Right forelimb (tissue), 1 donor: Measurements from ENCODE around the gene ADGRL3.

ENCODE experiments used
- DNase-seq: peaks from one replicate; pipeline ENCODE4 v3.0.0-alpha.2; 2018

Gene ADGRL3

DNA sequence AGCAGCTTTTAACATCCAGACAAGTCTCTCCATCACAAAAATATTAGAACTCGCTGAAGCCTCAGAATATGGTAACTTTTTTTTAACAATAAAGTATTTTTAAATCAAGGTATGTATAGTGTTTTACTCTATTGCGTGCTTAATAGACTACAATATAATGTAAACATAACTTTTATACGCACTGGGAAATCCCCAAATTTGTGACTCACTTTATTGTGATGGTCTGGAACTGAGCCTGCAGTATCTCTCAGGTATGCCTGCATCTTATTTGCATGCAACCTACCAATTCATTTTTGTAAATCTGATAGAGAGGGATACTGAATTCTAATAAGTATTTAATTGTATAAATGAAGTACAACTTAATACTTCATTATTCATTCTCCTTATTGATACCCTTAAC lies 823.5 kb downstream of the ADGRL3 start:
- DNase-seq: no peak

DNA sequence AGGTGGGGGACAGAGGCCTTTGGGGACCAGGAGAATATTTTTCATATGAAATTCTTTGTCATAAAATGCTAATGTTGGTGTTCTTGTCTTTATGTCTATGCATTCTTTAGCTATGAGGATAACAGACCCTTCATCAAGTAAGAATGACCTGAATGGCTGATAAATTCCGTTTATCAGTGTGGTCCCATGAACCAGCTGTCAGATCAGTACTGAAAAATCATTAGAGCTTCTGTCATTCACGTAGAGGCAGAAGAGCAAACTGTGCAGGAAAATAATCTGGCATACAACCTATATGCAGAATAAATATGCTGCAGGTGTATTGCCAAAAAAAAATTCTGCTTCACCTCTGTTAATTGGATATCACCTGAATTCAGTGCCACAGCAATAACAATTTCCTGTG lies 828.6 kb downstream of the ADGRL3 start:
- no peak for DNase-seq

GRCh38 chr4:62030958-62031357 lies 830.8 kb downstream of the ADGRL3 start:
- no peak for DNase-seq

DNA sequence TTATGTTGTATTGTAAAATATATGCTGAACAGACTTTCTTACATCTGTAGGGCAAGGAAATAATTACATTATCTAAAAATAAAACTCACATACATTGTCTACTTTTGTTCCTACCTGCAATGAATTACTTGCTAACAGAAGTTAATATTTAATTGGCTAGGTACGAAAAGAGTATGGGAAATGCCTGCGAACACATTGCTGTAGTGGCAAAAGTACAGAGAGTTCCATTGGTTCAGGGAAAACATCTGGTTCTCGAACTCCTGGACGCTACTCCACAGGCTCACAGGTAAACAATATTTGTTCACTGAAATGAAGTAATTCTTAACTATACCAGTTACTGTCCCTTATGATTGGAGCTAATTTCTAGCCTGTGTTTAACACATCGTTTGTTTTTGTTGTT lies 837.4 kb downstream of the ADGRL3 start:
- DNase-seq: no peak

GRCh38 chr4:62051332-62051731 lies 851.2 kb downstream of the ADGRL3 start:
- DNase-seq: no peak

DNA sequence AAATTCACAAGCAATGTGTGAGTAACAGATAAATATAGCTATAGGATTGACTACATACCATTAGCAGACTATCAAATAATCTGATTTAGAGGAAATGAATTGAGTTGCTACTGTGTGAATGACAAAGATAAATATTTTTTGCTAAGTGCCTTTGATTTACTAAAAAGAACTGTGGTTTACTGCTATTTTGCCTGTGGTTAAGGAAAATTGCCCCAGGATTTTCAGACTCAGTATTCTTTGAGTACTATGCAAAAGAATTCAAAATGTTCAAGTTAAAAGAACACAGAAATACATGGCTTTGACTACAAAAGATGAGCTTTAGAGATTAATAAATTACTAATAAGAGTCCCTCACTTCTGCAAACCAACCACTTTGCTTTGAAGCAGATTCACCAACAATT lies 853.8 kb downstream of the ADGRL3 start:
- no peak for DNase-seq

DNA sequence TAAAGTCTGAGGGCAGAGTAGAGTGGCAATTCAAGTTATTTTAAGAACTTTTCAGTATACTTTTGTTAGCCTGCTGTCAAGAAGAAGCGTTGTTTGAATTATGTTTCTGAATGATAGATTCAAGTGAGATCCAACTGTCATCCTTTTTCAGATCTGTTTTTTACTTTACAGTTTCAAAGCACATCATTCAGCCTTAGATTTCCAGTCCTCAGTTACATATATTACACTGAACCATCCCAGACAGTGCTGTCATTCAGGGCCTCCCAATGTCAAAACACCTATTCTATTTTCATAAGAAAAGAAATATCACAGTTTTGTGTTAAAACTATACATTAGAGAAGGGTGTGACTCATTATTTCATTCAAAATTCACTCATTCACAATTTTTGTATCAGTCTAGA lies 856.9 kb downstream of the ADGRL3 start:
- no peak for DNase-seq

DNA sequence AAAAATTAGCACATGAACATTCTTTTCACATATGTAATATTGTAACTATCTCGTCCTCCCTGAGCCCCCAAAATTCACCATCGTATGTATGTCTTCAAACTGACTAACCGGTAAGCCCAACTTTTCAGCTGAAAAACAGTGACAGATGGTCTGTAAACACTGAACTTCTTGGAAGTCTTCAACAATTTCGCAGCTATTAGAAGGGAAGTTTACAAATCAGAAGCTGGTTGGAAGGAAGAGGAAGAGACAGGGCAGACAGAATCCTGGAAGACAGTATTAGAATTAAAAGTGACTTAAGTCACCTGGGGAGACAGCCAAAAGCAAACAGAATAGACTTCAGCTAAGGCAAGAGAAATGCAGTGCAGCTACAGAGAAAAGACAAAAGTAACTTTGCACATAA lies 858.4 kb downstream of the ADGRL3 start:
- DNase-seq: no peak

- no peak for DNase-seq
Measured at GRCh38 chr4:62070291-62070852, 870.2 kb downstream of the ADGRL3 start.

- no peak for DNase-seq
Measured at GRCh38 chr4:62075089-62075488, 875.0 kb downstream of the ADGRL3 start.

DNA sequence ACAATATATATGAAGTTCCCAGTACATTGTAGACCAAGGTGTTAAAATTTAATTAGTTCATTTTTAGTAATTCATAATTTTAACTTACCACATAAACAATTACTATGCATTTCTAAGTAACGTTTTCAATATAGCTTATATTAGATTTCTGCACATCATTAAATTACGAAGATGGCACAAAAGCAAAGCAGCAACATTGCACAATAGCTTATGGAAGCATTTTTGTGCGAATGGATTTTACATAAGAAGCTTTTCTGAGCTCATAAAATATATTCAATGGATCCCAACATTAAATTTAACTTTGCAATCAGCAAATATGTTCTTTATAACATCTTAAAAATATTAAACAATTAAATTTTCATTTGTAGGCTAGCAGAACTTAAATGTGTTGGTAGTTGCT lies 875.4 kb downstream of the ADGRL3 start:
- DNase-seq: no peak

GRCh38 chr4:62077406-62077805 lies 877.3 kb downstream of the ADGRL3 start:
- no peak for DNase-seq

- DNase-seq: no peak
Measured at GRCh38 chr4:62080431-62080830, 880.3 kb downstream of the ADGRL3 start.

- DNase-seq: no peak
Measured at GRCh38 chr4:62087706-62088105, 887.6 kb downstream of the ADGRL3 start.

- no peak for DNase-seq
Measured at GRCh38 chr4:62093735-62094134, 893.6 kb downstream of the ADGRL3 start.

DNA sequence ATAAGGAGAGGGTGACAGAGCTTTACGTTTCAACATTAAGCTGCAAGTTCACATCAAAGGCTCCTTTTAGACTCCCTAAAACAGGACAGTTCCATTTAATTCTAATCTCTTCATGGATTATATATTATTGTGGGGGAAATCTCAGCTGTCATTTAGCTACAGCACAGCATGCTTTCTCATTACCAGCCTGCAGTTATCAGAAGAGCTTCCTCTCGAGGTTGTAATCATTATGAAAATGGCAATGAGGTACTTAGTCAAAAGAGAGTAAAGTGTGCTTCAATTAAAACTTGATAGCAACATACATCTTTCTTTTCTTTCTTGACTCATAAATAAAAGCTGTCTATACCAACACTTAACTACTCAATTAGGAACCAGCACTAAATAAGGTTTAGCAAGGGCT lies 896.8 kb downstream of the ADGRL3 start:
- DNase-seq: no peak

DNA sequence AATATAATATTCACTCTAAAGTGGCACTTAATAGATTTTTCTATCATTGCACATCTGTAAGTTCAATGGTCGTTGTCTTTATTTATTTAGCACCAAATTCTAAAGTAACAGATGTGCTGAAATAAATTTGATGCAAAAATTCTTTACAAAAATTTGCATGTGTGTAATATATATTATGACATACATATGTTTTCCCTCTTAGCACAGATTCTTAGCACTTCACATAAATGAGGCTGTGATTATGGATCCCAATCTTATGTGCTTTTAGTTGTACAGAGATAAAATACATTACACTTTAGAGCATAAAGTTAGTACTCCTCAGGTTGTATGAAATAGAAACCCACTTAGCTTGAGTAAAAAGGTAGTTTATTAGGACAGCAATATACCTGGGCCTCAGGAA lies 915.1 kb downstream of the ADGRL3 start:
- DNase-seq: no peak

DNA sequence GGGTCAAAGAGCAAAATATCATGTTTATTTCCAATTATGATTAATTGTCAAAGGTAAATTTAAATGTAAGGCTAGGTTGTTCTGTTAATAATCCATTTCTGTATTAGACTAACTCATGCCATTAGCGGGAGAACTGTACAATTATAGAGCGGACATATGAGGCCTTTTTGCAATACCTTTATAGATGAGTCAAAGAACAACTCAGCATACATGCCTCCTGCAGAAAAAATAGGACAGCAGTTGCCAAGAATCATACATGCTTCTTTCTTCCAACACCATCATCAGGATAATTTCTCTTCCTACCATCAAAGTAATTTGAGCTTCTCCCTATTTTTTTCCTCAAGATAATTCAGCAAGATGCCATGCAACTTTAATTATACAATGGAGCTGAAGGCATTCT lies 917.8 kb downstream of the ADGRL3 start:
- no peak for DNase-seq

DNA sequence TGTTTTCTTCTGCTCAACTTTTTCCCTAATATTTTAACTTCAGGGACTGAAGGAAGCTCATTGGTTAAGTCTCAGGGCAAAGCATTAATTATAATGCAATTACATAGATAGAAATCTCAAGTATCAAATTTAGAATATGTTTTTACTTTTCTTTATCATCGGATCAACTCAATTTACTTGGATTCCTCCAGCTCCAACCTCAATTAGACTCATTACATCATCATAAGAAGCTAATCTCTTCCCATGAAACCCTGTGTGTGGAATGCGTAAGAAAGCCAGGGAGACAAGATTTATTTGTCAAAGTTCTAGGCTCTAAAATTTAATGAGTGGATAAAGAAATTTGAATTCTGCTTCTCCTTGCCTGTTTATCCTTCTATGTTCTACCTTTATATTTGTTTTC lies 918.4 kb downstream of the ADGRL3 start:
- no peak for DNase-seq

- DNase-seq: no peak
Measured at GRCh38 chr4:62119195-62119594, 919.1 kb downstream of the ADGRL3 start.

DNA sequence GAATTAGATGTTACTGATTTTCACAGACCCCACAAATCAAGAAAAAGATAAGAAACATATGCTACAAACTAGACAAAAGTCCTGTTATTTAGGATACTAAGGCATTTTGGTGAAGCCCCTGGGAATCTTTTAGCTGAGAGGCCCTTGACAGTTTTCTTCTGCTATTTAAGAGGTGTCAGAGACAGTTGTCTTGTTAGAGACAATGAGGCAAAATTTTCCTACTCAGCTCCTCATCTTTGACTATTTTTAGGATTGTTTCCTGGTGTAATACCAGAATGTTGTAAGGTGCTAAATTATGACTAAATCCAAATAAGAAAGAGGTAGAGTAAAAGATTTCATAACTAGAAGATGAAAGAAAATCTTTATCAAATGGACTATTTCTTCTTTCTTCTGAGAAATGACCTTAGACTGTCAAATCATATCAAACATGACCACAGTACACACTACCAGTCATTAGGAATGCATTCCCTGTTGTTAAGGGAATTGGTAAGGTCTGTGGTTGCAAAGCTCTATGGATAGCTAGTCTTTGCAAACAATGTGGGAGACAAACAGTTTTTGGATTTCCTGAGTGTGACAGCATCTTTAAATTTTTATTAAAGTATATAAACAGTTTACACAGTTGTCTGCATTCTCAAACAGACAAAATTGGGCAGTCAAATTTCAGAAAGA lies 926.1 kb downstream of the ADGRL3 start:
- no peak for DNase-seq
